Fibroblast of pulmonary artery (primary cell): Measurements from ENCODE around the gene PSMA5.
"Not testable (repeated sequence)": the region's sequence is repeated elsewhere in the genome, so short reads cannot be mapped to it uniquely, and the experiment has no call there.

Source experiments
- DNase-seq: peaks from one replicate; pipeline ENCODE4 v3.0.0-alpha.2; 2010; ENCODE audit warnings: low read depth
- H3K4me3 ChIP-seq: replicated peaks from 2 replicates; pipeline ENCODE4 v1.5.1; 2011; ENCODE audit warnings: low read depth, mild to moderate bottlenecking, control low read depth, low read length, moderate library complexity
- CTCF ChIP-seq: IDR thresholded peaks from 2 replicates; pipeline ENCODE4 v1.5.1; 2011; ENCODE audit warnings: mild to moderate bottlenecking, control low read depth, low read length, inconsistent platforms; ENCODE audit errors: missing control alignments

The PSMA5 gene

GRCh38 chr1:109426281-109427170 is at the start of gene PSMA5:
PSMA5 (minus strand) TSS chr1:109426448; CDS start chr1:109426330, 118 bp downstream.
- peak; percentile 100 for DNase-seq
- peak within 1 kb of the TSS; percentile 97 for H3K4me3 ChIP-seq
- no peak for TF ChIP-seq CTCF

- no peak for TF ChIP-seq CTCF
- DNase-seq: no peak
- H3K4me3 ChIP-seq: no peak overlapping the region
These were observed 49.0 kb upstream of the PSMA5 start for GRCh38 chr1:109475261-109475660.

GRCh38 chr1:109474697-109475096 is 48.4 kb upstream of the PSMA5 start:
- no peak for TF ChIP-seq CTCF
- DNase-seq: no peak
- H3K4me3 ChIP-seq: no peak overlapping the region

- H3K4me3 ChIP-seq, DNase-seq: not testable (repeated sequence)
These were observed 47.2 kb upstream of the PSMA5 start for GRCh38 chr1:109473284-109474057.

GRCh38 chr1:109472779-109473178 is 46.5 kb upstream of the PSMA5 start:
- no peak for TF ChIP-seq CTCF
- H3K4me3 ChIP-seq: no peak overlapping the region
- DNase-seq: no peak

- TF ChIP-seq CTCF: no peak
- DNase-seq: no peak
- H3K4me3 ChIP-seq: no peak overlapping the region
These were observed 44.0 kb upstream of the PSMA5 start for GRCh38 chr1:109470245-109470644.

- DNase-seq: no peak
- TF ChIP-seq CTCF: no peak
- no peak overlapping the region for H3K4me3 ChIP-seq
These were observed 42.7 kb upstream of the PSMA5 start for GRCh38 chr1:109468903-109469302.
